WTC11 (cell line): ENCODE results near the gene CTSA. TPM values are rescaled to one million over a fixed set of nuclear protein-coding genes. Genes with fewer than 3 reads are reported as not detected.

Experiments used
- ATAC-seq: fragments of 200-7000 bp; cut with Tn5 transposase; 2 replicates; pipeline ENCODE4 v1.10.0; 2021; ENCODE audit warnings: mild to moderate bottlenecking, moderate library complexity
- CTCF ChIA-PET: fragments of 300-600 bp; sonication (Branson Sonifier 250); formaldehyde crosslinking; loops from one replicate; lab custom pipeline; 2021; ENCODE audit warnings: antibody characterized with exemption; lab: Charles Lee
- POLR2A ChIA-PET: fragments of 350-600 bp; sonication (Branson Sonifier 250); formaldehyde crosslinking; loops from one replicate; lab custom pipeline; 2021; ENCODE audit warnings: antibody characterized with exemption; lab: Charles Lee
- DNase-seq: peaks from one replicate; pipeline ENCODE4 v3.0.0; 2021; ENCODE audit warnings: low spot score
- H3K27ac Mint-ChIP-seq: 2 replicates; pipeline ENCODE4 v1.8.0; 2021; ENCODE audit warnings: mixed read lengths
- H3K27me3 Mint-ChIP-seq: 2 replicates; pipeline ENCODE4 v1.8.0; 2021; ENCODE audit warnings: low read depth, mild to moderate bottlenecking, moderate library complexity, mixed read lengths
- H3K36me3 Mint-ChIP-seq: 2 replicates; pipeline ENCODE4 v1.8.0; 2021; ENCODE audit warnings: mixed read lengths
- H3K4me1 Mint-ChIP-seq: 2 replicates; pipeline ENCODE4 v1.8.0; 2022; ENCODE audit warnings: mixed read lengths
- H3K4me3 Mint-ChIP-seq: 2 replicates; pipeline ENCODE4 v1.8.0; 2021; ENCODE audit warnings: mild to moderate bottlenecking, moderate library complexity, mixed read lengths
- H3K9me3 Mint-ChIP-seq: 2 replicates; pipeline ENCODE4 v1.8.0; 2021; ENCODE audit warnings: mixed read lengths
- CBFB ChIP-seq: sonication (generic); formaldehyde crosslinking; IDR thresholded peaks from 2 replicates; pipeline ENCODE4 v1.8.1; 2022; ENCODE audit warnings: mild to moderate bottlenecking, low read depth, missing genetic modification reagents
- ELF4 ChIP-seq: sonication (generic); formaldehyde crosslinking; IDR thresholded peaks from 2 replicates; pipeline ENCODE4 v1.8.1; 2022; ENCODE audit warnings: low read depth, mild to moderate bottlenecking, moderate library complexity, missing genetic modification reagents
- ESRRA ChIP-seq: sonication (generic); formaldehyde crosslinking; IDR thresholded peaks from 2 replicates; pipeline ENCODE4 v1.8.1; 2022; ENCODE audit warnings: mild to moderate bottlenecking, missing genetic modification reagents, borderline replicate concordance
- OVOL2 ChIP-seq: fragments of 250-450 bp; sonication (Bioruptor Pico); IDR thresholded peaks from 2 replicates; pipeline ENCODE4 v1.9.0; 2021; ENCODE audit warnings: mild to moderate bottlenecking, borderline replicate concordance
- SP1 ChIP-seq: sonication (generic); formaldehyde crosslinking; conservative IDR thresholded peaks from 2 replicates; pipeline ENCODE4 v1.8.1; 2022; ENCODE audit warnings: missing genetic modification reagents
- ZNF219 ChIP-seq: sonication (generic); formaldehyde crosslinking; IDR thresholded peaks from 2 replicates; pipeline ENCODE4 v1.8.0; 2023; ENCODE audit warnings: missing genetic modification reagents, mild to moderate bottlenecking, borderline replicate concordance
- total RNA-seq: library from RNA; stranded (reverse); gene quantifications from 3 replicates; pipeline ENCODE4 v1.2.3, GENCODE V29; 2021
- TF ChIP-seq, protein P1 (sequence below): fragments of 200-600 bp; IDR thresholded peaks from 2 replicates; pipeline ENCODE4 v1.8.0; 2022; ENCODE audit warnings: antibody characterized with exemption
- TF ChIP-seq, protein P2 (sequence below): fragments of 250-450 bp; sonication (Bioruptor Pico); IDR thresholded peaks from 2 replicates; pipeline ENCODE4 v2.1.2; 2022; ENCODE audit warnings: mild to moderate bottlenecking, moderate library complexity
- TF ChIP-seq, protein P3 (sequence below): sonication (generic); formaldehyde crosslinking; IDR thresholded peaks from 2 replicates; pipeline ENCODE4 v1.8.0; 2023; ENCODE audit warnings: missing genetic modification reagents
- TF ChIP-seq, protein P4 (sequence below): sonication (generic); formaldehyde crosslinking; IDR thresholded peaks from 2 replicates; pipeline ENCODE4 v1.8.1; 2023; ENCODE audit warnings: mild to moderate bottlenecking, missing genetic modification reagents, moderate library complexity
- TF ChIP-seq, protein P5 (sequence below): sonication (generic); formaldehyde crosslinking; IDR thresholded peaks from 2 replicates; pipeline ENCODE4 v1.8.0; 2022; ENCODE audit warnings: mild to moderate bottlenecking, missing genetic modification reagents
- TF ChIP-seq, protein P6 (sequence below): sonication (generic); formaldehyde crosslinking; IDR thresholded peaks from 2 replicates; pipeline ENCODE4 v1.8.1; 2022; ENCODE audit warnings: low read depth, missing genetic modification reagents, borderline replicate concordance
- TF ChIP-seq, protein P7 (sequence below): sonication (generic); formaldehyde crosslinking; IDR thresholded peaks from 2 replicates; pipeline ENCODE4 v1.8.0; 2022; ENCODE audit warnings: mild to moderate bottlenecking, missing genetic modification reagents
- TF ChIP-seq, protein P8 (sequence below): fragments of 250-450 bp; sonication (Bioruptor Pico); IDR thresholded peaks from 2 replicates; pipeline ENCODE4 v1.9.0; 2021; ENCODE audit warnings: mild to moderate bottlenecking
- TF ChIP-seq, protein P9 (sequence below): sonication (generic); formaldehyde crosslinking; IDR thresholded peaks from 2 replicates; pipeline ENCODE4 v1.8.1; 2022; ENCODE audit warnings: mild to moderate bottlenecking, moderate library complexity, missing genetic modification reagents

The CTSA gene
- total RNA-seq, 1 experiment from 2014 or later, result 48.3 TPM

DNA sequence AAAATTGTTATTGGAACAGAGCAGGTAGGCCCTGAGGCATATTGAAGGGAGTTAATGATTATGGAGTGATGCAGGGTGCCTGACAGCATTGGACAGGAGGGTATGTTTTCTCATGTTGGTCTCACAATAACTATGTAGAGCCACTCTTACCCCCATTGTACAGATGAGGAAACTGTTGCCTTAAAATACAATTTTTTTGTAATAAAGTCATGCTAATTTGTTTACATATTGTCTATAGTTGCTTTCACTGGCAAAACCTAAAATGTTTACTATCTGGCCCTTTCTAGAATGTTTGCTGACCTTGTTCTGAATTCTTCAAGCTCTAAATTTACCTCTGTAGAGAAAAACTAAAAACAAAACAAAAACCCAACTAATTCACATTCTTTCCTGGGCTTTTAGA, 39.6 kb upstream of the CTSA start:
- ChIA-PET CTCF (interaction anchor here (1.6 to 3.5 kb wide), 4 partner anchors 27 to 160 kb away, joined by 5 to 19 read pairs (median 8); partner anchors contain the start of genes CTSA and NEURL2), POLR2A (interaction anchor here (0.9 kb wide), 1 partner anchor 31 kb away, joined by 3 read pairs; no protein-coding TSS in a partner anchor)
- DNase-seq, result no peak
- H3K36me3 Mint-ChIP-seq, result peaks cover 24% of the 10 kb centered on the region; the same call in 1 of the 2 replicates
- H3K9me3 Mint-ChIP-seq, result no peaks in the 10 kb centered on the region
- no peak overlapping the region for H3K27ac Mint-ChIP-seq
- TF ChIP-seq, protein P1, sequence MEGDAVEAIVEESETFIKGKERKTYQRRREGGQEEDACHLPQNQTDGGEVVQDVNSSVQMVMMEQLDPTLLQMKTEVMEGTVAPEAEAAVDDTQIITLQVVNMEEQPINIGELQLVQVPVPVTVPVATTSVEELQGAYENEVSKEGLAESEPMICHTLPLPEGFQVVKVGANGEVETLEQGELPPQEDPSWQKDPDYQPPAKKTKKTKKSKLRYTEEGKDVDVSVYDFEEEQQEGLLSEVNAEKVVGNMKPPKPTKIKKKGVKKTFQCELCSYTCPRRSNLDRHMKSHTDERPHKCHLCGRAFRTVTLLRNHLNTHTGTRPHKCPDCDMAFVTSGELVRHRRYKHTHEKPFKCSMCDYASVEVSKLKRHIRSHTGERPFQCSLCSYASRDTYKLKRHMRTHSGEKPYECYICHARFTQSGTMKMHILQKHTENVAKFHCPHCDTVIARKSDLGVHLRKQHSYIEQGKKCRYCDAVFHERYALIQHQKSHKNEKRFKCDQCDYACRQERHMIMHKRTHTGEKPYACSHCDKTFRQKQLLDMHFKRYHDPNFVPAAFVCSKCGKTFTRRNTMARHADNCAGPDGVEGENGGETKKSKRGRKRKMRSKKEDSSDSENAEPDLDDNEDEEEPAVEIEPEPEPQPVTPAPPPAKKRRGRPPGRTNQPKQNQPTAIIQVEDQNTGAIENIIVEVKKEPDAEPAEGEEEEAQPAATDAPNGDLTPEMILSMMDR, result no peak
- TF ChIP-seq SP1 (CRISPR knock-in tag), result no peak
- TF ChIP-seq, protein P2, sequence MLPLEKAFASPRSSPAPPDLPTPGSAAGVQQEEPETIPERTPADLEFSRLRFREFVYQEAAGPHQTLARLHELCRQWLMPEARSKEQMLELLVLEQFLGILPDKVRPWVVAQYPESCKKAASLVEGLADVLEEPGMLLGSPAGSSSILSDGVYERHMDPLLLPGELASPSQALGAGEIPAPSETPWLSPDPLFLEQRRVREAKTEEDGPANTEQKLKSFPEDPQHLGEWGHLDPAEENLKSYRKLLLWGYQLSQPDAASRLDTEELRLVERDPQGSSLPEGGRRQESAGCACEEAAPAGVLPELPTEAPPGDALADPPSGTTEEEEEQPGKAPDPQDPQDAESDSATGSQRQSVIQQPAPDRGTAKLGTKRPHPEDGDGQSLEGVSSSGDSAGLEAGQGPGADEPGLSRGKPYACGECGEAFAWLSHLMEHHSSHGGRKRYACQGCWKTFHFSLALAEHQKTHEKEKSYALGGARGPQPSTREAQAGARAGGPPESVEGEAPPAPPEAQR (CRISPR knock-in tag), result no peak
- TF ChIP-seq, protein P3, sequence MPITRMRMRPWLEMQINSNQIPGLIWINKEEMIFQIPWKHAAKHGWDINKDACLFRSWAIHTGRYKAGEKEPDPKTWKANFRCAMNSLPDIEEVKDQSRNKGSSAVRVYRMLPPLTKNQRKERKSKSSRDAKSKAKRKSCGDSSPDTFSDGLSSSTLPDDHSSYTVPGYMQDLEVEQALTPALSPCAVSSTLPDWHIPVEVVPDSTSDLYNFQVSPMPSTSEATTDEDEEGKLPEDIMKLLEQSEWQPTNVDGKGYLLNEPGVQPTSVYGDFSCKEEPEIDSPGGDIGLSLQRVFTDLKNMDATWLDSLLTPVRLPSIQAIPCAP (CRISPR knock-in tag), result no peak
- TF ChIP-seq, protein P4, sequence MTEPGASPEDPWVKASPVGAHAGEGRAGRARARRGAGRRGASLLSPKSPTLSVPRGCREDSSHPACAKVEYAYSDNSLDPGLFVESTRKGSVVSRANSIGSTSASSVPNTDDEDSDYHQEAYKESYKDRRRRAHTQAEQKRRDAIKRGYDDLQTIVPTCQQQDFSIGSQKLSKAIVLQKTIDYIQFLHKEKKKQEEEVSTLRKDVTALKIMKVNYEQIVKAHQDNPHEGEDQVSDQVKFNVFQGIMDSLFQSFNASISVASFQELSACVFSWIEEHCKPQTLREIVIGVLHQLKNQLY (CRISPR knock-in tag), result no peak
- TF ChIP-seq ZNF219 (CRISPR knock-in tag), result no peak
- TF ChIP-seq, protein P5, sequence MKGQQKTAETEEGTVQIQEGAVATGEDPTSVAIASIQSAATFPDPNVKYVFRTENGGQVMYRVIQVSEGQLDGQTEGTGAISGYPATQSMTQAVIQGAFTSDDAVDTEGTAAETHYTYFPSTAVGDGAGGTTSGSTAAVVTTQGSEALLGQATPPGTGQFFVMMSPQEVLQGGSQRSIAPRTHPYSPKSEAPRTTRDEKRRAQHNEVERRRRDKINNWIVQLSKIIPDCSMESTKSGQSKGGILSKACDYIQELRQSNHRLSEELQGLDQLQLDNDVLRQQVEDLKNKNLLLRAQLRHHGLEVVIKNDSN (CRISPR knock-in tag), result no peak
- peaks cover 47% of the 10 kb centered on the region for H3K4me1 Mint-ChIP-seq
- H3K27me3 Mint-ChIP-seq, result no peaks in the 10 kb centered on the region
- no peak for ATAC-seq
- H3K4me3 Mint-ChIP-seq, result no peak overlapping the region

DNA sequence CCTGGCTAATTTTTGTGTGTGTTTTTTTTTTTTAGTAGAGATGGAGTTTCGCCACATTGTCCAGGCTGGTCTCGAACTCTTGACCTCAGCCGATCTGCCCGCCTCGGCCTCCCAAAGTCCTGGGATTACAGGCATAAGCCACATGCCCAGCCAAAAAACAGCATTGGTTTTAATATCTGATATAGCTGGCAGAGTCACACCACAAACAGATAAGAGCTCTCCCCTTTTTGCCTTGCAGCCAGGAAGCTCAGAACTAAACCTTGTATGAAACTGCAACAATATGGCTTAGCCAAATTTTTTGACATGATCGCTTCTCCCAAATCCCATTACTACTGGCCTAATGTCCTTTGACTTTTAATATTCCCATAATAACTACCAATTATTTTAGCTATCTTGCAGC, 38.8 kb upstream of the CTSA start:
- Mint-ChIP-seq H3K36me3 (peaks cover 24% of the 10 kb centered on the region; the same call in 1 of the 2 replicates), H3K27ac (peak overlapping the region; percentile 60; the same call in 1 of the 2 replicates), H3K4me3 (no peak overlapping the region), H3K4me1 (peaks cover 52% of the 10 kb centered on the region), H3K27me3 (no peaks in the 10 kb centered on the region), H3K9me3 (no peaks in the 10 kb centered on the region)
- DNase-seq (no peak), ATAC-seq (no peak)
- POLR2A ChIA-PET, result interaction anchor here (0.7 kb wide), 1 partner anchor 57 kb away, joined by 4 read pairs; no protein-coding TSS in a partner anchor
- CTCF ChIA-PET, result interaction anchor here (0.7 to 3.5 kb wide), 7 partner anchors 11 to 159 kb away, joined by 3 to 19 read pairs (median 5); partner anchors contain the start of genes CTSA, NEURL2 and ZSWIM1
- TF ChIP-seq, protein P6, sequence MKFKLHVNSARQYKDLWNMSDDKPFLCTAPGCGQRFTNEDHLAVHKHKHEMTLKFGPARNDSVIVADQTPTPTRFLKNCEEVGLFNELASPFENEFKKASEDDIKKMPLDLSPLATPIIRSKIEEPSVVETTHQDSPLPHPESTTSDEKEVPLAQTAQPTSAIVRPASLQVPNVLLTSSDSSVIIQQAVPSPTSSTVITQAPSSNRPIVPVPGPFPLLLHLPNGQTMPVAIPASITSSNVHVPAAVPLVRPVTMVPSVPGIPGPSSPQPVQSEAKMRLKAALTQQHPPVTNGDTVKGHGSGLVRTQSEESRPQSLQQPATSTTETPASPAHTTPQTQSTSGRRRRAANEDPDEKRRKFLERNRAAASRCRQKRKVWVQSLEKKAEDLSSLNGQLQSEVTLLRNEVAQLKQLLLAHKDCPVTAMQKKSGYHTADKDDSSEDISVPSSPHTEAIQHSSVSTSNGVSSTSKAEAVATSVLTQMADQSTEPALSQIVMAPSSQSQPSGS (CRISPR knock-in tag), result no peak
- TF ChIP-seq OVOL2, result no peak
- TF ChIP-seq ELF4 (CRISPR knock-in tag), result no peak
- TF ChIP-seq, protein P1, result no peak
- TF ChIP-seq CBFB (CRISPR knock-in tag), result no peak
- TF ChIP-seq ESRRA (CRISPR knock-in tag), result no peak
- no peak for TF ChIP-seq ZNF219 (CRISPR knock-in tag)
- TF ChIP-seq, protein P7, sequence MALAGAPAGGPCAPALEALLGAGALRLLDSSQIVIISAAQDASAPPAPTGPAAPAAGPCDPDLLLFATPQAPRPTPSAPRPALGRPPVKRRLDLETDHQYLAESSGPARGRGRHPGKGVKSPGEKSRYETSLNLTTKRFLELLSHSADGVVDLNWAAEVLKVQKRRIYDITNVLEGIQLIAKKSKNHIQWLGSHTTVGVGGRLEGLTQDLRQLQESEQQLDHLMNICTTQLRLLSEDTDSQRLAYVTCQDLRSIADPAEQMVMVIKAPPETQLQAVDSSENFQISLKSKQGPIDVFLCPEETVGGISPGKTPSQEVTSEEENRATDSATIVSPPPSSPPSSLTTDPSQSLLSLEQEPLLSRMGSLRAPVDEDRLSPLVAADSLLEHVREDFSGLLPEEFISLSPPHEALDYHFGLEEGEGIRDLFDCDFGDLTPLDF (CRISPR knock-in tag), result no peak
- TF ChIP-seq, protein P8, sequence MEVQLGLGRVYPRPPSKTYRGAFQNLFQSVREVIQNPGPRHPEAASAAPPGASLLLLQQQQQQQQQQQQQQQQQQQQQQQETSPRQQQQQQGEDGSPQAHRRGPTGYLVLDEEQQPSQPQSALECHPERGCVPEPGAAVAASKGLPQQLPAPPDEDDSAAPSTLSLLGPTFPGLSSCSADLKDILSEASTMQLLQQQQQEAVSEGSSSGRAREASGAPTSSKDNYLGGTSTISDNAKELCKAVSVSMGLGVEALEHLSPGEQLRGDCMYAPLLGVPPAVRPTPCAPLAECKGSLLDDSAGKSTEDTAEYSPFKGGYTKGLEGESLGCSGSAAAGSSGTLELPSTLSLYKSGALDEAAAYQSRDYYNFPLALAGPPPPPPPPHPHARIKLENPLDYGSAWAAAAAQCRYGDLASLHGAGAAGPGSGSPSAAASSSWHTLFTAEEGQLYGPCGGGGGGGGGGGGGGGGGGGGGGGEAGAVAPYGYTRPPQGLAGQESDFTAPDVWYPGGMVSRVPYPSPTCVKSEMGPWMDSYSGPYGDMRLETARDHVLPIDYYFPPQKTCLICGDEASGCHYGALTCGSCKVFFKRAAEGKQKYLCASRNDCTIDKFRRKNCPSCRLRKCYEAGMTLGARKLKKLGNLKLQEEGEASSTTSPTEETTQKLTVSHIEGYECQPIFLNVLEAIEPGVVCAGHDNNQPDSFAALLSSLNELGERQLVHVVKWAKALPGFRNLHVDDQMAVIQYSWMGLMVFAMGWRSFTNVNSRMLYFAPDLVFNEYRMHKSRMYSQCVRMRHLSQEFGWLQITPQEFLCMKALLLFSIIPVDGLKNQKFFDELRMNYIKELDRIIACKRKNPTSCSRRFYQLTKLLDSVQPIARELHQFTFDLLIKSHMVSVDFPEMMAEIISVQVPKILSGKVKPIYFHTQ (CRISPR knock-in tag), result no peak
- TF ChIP-seq, protein P9, sequence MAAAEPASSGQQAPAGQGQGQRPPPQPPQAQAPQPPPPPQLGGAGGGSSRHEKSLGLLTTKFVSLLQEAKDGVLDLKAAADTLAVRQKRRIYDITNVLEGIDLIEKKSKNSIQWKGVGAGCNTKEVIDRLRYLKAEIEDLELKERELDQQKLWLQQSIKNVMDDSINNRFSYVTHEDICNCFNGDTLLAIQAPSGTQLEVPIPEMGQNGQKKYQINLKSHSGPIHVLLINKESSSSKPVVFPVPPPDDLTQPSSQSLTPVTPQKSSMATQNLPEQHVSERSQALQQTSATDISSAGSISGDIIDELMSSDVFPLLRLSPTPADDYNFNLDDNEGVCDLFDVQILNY (CRISPR knock-in tag), result no peak
